ENCODE measurements around the gene MPL.

- TF ChIP-seq BACH2 (CRISPR knock-in tag; IDR thresholded peaks at IDR 0.05; ENCODE audit: borderline replicate concordance) (no peak), ARNTL (CRISPR knock-in tag; IDR thresholded peaks at IDR 0.05; ENCODE audit: borderline replicate concordance, low read depth) (no peak), ZNF565 (CRISPR knock-in tag; conservative IDR thresholded peaks at IDR 0.05; ENCODE audit: low read depth) (no peak), PATZ1 (CRISPR knock-in tag; IDR thresholded peaks at IDR 0.05; ENCODE audit: borderline replicate concordance) (no peak), ZC3H10 (CRISPR knock-in tag; IDR thresholded peaks at IDR 0.05) (no peak), GLIS3 (CRISPR knock-in tag; IDR thresholded peaks at IDR 0.05) (no peak), OSR1 (CRISPR knock-in tag; IDR thresholded peaks at IDR 0.05) (no peak)
Observed at GRCh38 chr1:43305926-43306687, 31.5 kb upstream of the MPL start.

Data from SK-N-SH treated with all-trans-retinoic acid at 6 μM for 48 hours (cell line).